ENCODE measurements around the gene TMEM200B.
"Not testable (repeated sequence)": the region's sequence is repeated elsewhere in the genome, so short reads cannot be mapped to it uniquely, and the experiment has no call there.

TMEM200B gene

DNA sequence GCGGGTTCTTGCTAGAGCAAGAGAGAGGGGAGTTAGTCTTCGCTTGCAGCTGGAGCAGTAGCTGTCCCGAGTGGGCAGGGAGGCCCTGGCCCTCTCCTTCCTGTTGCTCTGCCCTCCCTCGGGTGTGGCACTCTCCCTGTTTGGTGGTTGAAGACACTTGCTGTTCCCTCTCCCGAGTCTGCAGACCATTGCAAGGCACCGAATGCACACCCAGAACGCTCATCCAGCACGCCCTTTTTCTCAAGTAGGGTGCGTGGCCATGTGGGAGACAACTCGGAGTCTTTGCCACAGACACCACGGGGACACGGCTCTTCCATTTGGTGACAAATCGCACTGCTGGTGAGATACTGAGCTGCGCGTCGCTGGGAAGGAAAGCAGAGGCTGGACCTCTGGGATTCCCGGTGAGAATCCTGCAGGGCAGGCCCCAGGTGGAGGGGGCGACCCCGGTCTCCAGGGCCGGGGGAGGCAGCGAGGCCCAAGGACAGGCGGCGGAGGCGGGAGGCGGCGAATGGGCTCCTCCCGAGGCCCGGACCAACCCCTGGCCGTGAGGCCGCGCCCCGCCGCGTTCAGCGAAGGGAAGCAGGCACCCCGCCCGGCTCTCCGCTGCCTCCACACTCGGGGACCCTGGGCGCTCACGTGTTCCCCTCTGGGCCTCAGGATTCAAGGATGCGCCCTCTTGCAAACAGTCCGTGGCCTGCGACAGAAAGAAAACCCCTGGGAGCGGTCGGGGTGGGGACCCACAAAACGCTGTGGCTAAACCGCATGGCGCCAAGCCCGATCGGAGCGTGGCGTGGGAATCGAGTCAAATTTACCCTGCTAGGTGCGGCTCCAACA lies 10.4 kb upstream of the TMEM200B start:
- Histone ChIP-seq H3K4me1 (ENCODE audit: insufficient read depth, low read length) (no peaks in the 10 kb centered on the region), H2AFZ (ENCODE audit: low read depth, low read length) (no peak overlapping the region), H3K36me3 (ENCODE audit: insufficient read depth, low read length) (no peaks in the 10 kb centered on the region), H3K4me3 (ENCODE audit: low read depth in 1 of 2, low read length in 2 of 2) (no peak overlapping the region), H4K20me1 (ENCODE audit: insufficient read depth, low read length) (no peaks in the 10 kb centered on the region), H3K4me2 (ENCODE audit: insufficient read depth, low read length) (no peak overlapping the region), H3K27me3 (ENCODE audit: insufficient read depth, low read length, poor library complexity) (no peaks in the 10 kb centered on the region), H3K79me2 (ENCODE audit: insufficient read depth, low read length) (no peaks in the 10 kb centered on the region), H3K27ac (ENCODE audit: low read length) (no peak overlapping the region), H3K9ac (ENCODE audit: low read depth, low read length) (no peak overlapping the region), H3K9me3 (ENCODE audit: insufficient read depth, low read length, severe bottlenecking) (no peaks in the 10 kb centered on the region)
- DNase-seq: no peak
- no peak for ATAC-seq (ENCODE audit: insufficient read depth, low read depth)
- TF ChIP-seq, protein P1, sequence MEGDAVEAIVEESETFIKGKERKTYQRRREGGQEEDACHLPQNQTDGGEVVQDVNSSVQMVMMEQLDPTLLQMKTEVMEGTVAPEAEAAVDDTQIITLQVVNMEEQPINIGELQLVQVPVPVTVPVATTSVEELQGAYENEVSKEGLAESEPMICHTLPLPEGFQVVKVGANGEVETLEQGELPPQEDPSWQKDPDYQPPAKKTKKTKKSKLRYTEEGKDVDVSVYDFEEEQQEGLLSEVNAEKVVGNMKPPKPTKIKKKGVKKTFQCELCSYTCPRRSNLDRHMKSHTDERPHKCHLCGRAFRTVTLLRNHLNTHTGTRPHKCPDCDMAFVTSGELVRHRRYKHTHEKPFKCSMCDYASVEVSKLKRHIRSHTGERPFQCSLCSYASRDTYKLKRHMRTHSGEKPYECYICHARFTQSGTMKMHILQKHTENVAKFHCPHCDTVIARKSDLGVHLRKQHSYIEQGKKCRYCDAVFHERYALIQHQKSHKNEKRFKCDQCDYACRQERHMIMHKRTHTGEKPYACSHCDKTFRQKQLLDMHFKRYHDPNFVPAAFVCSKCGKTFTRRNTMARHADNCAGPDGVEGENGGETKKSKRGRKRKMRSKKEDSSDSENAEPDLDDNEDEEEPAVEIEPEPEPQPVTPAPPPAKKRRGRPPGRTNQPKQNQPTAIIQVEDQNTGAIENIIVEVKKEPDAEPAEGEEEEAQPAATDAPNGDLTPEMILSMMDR (IDR thresholded peaks at IDR 0.05; ENCODE audit: borderline replicate concordance, extremely low read depth, low read length, poor library complexity, severe bottlenecking): no peak
- TF ChIP-seq EZH2 (IDR thresholded peaks at IDR 0.05; ENCODE audit: borderline replicate concordance, low read depth, low read length, severe bottlenecking): no peak

DNA sequence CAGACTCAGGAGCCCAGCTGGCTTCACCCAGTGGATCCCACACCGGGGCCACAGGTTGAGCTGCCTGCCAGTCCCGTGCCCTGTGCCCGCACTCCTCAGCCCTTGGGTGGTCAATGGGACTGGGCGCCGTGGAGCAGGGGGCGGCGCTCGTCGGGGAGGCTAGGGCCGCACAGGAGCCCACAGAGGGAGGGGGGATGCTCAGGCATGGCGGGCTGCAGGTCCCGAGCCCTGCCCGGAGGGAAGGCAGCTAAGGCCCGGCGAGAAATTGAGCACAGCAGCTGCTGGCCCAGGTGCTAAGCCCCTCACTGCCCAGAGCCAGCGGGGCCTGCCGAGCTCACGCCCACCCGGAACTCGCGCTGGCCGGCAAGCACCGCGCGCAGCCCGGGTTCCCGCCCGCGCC lies 7.4 kb upstream of the TMEM200B start:
- H3K36me3 ChIP-seq (ENCODE audit: insufficient read depth, low read length); H3K27me3 ChIP-seq (ENCODE audit: insufficient read depth, low read length, poor library complexity); ATAC-seq (ENCODE audit: insufficient read depth, low read depth): not testable (repeated sequence)

DNA sequence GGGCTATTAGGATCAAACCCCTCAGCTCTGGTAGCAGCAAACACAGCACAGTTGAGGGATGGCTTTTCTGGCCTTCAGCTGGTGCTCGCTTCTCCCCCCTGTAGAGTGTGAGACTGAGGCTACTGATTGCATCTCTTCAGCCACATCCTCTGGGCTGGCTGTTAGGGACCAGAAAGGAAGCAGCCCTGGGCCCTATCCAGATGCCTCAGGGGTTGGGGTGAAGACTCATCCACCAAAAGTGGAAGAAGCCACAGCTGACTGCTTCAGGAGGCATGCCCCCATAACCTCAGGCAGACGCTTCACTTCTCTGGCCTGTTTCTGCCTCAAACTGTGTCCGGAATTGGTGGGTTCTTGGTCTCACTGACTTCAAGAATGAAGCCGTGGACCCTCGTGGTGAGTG lies 6.2 kb upstream of the TMEM200B start:
- Histone ChIP-seq H3K27me3 (ENCODE audit: insufficient read depth, low read length, poor library complexity) (no peaks in the 10 kb centered on the region), H3K4me3 (ENCODE audit: low read depth in 1 of 2, low read length in 2 of 2) (no peak overlapping the region), H3K4me2 (ENCODE audit: insufficient read depth, low read length) (no peak overlapping the region), H2AFZ (ENCODE audit: low read depth, low read length) (no peak overlapping the region), H3K9ac (ENCODE audit: low read depth, low read length) (no peak overlapping the region), H3K9me3 (ENCODE audit: insufficient read depth, low read length, severe bottlenecking) (no peaks in the 10 kb centered on the region), H3K27ac (ENCODE audit: low read length) (no peak overlapping the region), H4K20me1 (ENCODE audit: insufficient read depth, low read length) (no peaks in the 10 kb centered on the region), H3K79me2 (ENCODE audit: insufficient read depth, low read length) (no peaks in the 10 kb centered on the region), H3K36me3 (ENCODE audit: insufficient read depth, low read length) (no peaks in the 10 kb centered on the region), H3K4me1 (ENCODE audit: insufficient read depth, low read length) (peaks cover 3% of the 10 kb centered on the region)
- peak; percentile 22; the same call in 1 of the 3 replicates for ATAC-seq (ENCODE audit: insufficient read depth, low read depth)
- TF ChIP-seq, protein P1 (IDR thresholded peaks at IDR 0.05; ENCODE audit: borderline replicate concordance, extremely low read depth, low read length, poor library complexity, severe bottlenecking): no peak
- TF ChIP-seq EZH2 (IDR thresholded peaks at IDR 0.05; ENCODE audit: borderline replicate concordance, low read depth, low read length, severe bottlenecking): no peak
- no peak for DNase-seq

More for the DNA sequence above, 7.4 kb upstream of the TMEM200B start:
- H3K4me1 ChIP-seq (ENCODE audit: insufficient read depth, low read length); DNase-seq; H3K79me2 ChIP-seq (ENCODE audit: insufficient read depth, low read length); H3K9ac ChIP-seq (ENCODE audit: low read depth, low read length); H3K27ac ChIP-seq (ENCODE audit: low read length); H3K9me3 ChIP-seq (ENCODE audit: insufficient read depth, low read length, severe bottlenecking); H3K4me3 ChIP-seq (ENCODE audit: low read depth in 1 of 2, low read length in 2 of 2); H4K20me1 ChIP-seq (ENCODE audit: insufficient read depth, low read length); H3K4me2 ChIP-seq (ENCODE audit: insufficient read depth, low read length); H2AFZ ChIP-seq (ENCODE audit: low read depth, low read length): not testable (repeated sequence)

DNA sequence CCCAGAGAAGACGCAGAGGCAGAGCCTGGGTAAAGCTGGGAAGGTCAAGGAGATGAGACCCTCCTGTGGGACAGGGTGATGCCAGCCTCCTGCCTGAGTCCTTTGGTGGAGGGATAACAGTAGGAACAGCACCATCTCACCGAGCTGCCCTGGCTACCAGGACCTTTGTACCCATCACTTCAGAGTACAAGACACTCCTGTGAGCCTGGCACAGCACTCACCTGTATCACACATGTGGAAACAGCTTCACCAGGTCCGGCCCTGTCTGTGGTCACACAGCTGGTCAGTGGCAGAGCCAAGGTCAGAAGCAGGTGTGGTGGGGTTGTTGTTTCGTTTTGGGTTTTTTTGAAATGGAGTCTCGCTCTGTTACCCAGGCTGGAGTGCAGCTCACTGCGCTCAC lies 5.0 kb upstream of the TMEM200B start:
- no peak overlapping the region for H3K4me2 ChIP-seq (ENCODE audit: insufficient read depth, low read length)

More for the DNA sequence above, 5.0 kb upstream of the TMEM200B start:
- Histone ChIP-seq H3K9ac (ENCODE audit: low read depth, low read length) (no peak overlapping the region), H3K4me3 (ENCODE audit: low read depth in 1 of 2, low read length in 2 of 2) (no peak overlapping the region), H3K79me2 (ENCODE audit: insufficient read depth, low read length) (no peaks in the 10 kb centered on the region), H3K4me1 (ENCODE audit: insufficient read depth, low read length) (peaks cover 10% of the 10 kb centered on the region), H2AFZ (ENCODE audit: low read depth, low read length) (no peak overlapping the region), H3K27me3 (ENCODE audit: insufficient read depth, low read length, poor library complexity) (no peaks in the 10 kb centered on the region), H3K27ac (ENCODE audit: low read length) (no peak overlapping the region), H4K20me1 (ENCODE audit: insufficient read depth, low read length) (no peaks in the 10 kb centered on the region), H3K36me3 (ENCODE audit: insufficient read depth, low read length) (no peaks in the 10 kb centered on the region), H3K9me3 (ENCODE audit: insufficient read depth, low read length, severe bottlenecking) (no peaks in the 10 kb centered on the region)
- TF ChIP-seq EZH2 (IDR thresholded peaks at IDR 0.05; ENCODE audit: borderline replicate concordance, low read depth, low read length, severe bottlenecking): no peak
- TF ChIP-seq, protein P1 (IDR thresholded peaks at IDR 0.05; ENCODE audit: borderline replicate concordance, extremely low read depth, low read length, poor library complexity, severe bottlenecking): no peak
- DNase-seq (no peak), ATAC-seq (ENCODE audit: insufficient read depth, low read depth) (no peak)

Data from DND-41 (cell line).